Stimulated activated CD8-positive, alpha-beta memory T cell treated with anti-CD3 and anti-CD28 coated beads, Interleukin-7, amount 100 ng/mL, for 24 hours (primary cell): ENCODE measurements around the gene ELK1.
"Not testable (repeated sequence)": the region's sequence is repeated elsewhere in the genome, so short reads cannot be mapped to it uniquely, and the experiment has no call there.

Experiments used
- DNase-seq: peaks from one replicate; pipeline ENCODE4 v3.0.0-alpha.2; 2020; ENCODE audit warnings: low read depth

ELK1 gene

DNA sequence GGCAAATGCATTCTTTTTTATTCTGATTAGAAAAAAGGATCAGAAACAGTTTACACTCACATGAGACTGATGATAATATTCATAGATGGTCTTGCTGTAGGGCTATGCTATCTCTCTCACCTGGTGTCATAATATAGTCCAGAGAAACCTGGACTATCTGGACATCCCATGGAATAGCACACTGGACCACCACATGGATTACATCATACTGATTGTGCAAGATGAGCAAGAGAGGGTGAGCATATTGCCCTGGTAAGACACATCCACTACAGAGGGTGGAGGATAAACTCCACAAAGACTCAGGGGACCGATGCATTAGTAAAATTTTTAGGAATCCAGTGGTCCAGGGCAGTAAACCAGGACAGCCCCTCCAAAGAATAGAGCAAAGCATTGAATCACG, 38.9 kb downstream of the ELK1 start:
- DNase-seq = no peak

DNA sequence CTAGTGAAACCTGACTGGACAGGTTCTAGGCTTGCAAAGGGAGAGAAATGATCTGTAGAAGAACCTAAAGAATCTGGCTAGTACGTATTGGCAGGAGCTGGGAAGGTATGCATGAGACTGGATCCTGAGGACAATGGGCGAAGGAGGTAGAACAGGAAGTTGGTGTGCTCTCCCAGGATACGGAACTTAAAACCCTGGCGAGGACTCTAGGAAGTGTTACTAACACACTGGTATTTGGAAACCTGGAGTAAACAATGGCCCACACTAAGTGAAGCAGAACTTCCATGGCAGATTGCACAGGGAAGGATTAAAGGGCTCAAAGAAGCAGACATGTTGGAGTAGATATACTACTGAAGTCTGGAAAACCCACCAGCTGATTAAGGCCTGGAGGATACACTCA, 39.9 kb downstream of the ELK1 start:
- DNase-seq = no peak

DNA sequence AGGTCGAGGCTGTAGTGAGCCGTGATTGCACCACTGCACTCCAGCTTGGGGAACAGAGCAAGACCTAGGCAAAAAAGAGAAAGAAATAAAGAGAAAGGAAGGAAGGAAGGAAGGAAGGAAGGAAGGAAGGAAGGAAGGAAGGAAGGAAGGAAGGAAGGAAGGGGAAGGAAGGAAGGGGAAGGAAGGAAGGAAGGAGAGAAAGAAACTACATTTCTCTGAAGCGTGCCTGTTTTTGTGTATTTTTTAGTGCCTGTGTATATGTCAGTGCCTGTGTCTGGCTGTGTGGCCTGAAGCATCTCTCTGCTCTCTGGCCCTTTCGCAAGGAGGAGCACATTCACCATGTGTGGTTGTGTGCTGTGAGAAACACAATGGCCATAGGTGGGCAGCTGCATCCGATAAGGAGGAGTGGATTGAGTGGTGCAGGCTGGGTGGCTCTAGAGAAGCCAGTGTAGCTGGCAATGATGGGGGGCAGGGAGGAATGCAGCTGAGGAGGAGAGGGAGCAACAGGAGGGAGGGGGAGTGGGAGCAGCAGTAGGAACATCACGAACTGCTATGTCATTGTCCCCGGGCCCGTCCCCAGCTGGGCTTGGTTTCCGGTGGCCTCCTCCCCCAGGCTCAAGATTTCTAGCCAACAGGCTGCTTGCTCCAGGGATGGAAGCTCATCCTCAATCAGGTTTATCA, 42.1 kb downstream of the ELK1 start:
- no peak for DNase-seq

DNA sequence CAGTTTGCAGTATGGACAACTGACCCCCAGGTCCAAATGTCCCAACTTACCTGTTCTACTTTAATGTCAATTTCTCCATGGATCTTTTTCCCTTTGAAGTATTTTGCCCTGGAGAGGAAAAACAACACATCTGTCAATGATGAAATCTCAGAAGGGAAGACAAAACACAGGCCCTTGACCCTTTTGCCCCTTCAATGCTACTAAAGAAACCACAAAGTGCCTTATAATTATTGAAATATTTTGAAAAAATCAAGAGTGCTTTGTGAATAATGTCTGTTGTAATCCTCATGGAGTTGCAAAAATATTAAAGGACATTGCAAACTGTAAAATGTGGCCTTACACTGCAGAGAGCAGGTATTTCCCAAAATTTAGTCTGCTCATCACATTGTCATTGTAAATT, 43.3 kb downstream of the ELK1 start:
- no peak for DNase-seq

- DNase-seq = no peak
These were observed 45.3 kb downstream of the ELK1 start for GRCh38 chrX:47605024-47605423.

GRCh38 chrX:47603125-47603524, 47.2 kb downstream of the ELK1 start:
- DNase-seq = not testable (repeated sequence)

- no peak for DNase-seq
These were observed 53.1 kb downstream of the ELK1 start for GRCh38 chrX:47597222-47597621.

DNA sequence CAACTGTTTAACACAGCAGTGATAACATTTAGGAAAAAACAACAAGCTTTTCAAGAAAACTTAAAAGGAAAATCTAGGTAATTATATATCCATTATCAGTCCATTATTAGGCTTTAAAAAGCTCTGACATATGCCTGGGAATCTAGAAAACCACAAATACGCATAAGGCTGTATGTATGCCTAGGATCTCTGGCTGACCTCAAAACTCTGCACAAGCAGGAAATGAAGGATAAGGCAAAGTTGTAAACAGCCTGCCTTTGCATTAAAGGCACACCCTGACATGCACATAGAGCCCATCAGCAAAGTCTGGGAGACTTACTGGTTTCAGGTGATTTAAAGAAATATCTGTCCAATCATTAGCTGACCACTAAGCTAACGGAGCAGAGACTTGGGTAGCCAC, 54.1 kb downstream of the ELK1 start:
- DNase-seq = no peak

GRCh38 chrX:47595716-47596251, 54.6 kb downstream of the ELK1 start:
- DNase-seq = no peak

DNA sequence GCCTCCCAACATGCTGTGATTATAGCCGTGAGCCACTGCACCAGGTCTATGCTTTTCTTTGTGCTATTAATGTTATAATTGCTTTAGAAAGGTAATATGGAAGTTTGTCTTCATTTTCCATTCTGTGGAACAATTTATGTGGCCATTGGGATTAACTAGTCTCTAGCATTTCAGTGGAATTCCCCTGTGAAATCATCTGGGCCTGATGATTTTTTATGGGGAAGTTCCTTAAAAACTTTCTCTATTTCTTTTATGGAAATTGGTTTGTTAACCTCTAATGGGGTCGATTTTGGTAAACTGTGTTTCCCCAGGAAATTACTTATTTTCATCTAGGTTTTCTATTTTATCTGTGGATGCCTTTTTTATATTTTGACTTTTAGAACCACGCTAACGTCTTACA, 56.8 kb downstream of the ELK1 start:
- no peak for DNase-seq

GRCh38 chrX:47590984-47591383, 59.4 kb downstream of the ELK1 start:
- DNase-seq = no peak

- DNase-seq = no peak
These were observed 62.2 kb downstream of the ELK1 start for GRCh38 chrX:47587906-47588735.

DNA sequence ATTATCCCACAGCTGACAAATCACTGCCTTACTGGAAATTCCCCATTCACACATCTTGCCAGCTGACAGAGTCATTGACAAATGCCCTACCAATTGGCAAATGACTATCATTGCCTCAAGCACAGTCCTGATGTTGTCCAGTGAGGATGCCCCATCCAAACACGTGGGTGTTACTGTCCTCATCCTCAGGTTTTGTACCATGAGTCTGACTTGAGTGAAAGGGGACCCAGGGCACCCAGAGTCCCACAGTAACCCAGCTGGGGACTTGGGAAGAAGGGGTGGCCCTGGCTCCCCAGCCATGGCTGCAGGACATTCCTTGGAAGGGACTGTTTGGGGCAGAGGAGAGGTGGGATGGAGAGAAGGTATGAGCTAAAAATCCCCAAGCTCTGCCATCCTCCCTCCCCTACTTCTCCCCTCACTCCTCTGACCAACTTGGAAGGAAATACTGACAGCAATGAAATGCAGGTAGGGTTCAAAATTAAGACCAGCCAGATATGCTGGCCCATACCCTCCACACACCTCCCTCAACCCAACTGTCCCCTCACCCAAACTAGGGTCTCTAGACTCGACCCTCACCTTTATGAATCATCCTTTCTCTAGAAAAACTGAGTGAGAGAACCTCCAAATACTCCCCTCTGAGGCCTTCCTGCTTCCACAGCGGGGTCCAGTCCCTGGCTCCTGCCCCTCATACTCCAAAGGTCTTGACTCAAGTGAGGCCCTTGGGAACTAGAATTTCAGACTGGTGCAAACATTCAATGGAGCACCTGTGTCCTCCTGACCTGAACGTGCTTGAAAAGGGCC, 63.1 kb downstream of the ELK1 start:
- no peak for DNase-seq

- DNase-seq = no peak
These were observed 64.1 kb downstream of the ELK1 start for GRCh38 chrX:47586043-47586787.
